ENCODE data around the gene SEC23A. TPM values are rescaled to one million over a fixed set of nuclear protein-coding genes. Genes with fewer than 3 reads are reported as not detected.

The SEC23A gene
- total and polyA plus RNA-seq, 11 donors = 14.1 to 116 (median 82.5) TPM

DNA sequence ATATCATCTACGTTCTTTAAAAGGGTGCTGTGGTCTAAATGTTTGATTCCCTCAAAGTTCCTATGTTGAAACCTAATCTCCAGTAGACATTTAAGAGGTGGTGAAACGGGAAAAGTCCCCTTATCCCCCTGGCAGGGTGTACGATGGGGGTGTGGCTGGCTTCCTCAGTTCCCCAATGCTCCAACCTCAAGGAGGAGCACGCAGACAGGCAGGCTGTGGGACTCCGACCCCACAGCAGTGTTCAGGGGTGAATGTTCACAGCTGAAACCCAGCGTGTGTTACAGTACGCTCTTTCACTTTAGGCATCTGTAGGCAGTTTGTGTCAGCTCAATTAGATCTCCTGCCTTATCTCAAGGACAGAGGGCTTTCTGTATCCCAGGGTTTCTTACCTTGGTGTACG is 73.2 kb downstream of the SEC23A start:
- ATAC-seq (peak in 1 of 4 donors; percentile 31), DNase-seq (no peak)
- intact Hi-C loops (cut with DNase I) = loop anchor here in 1 of 10 donors (5.0 kb wide), 1 partner anchor 317 kb away; no protein-coding TSS in a partner anchor
- no peak overlapping the region for H3K4me3 ChIP-seq
- H3K36me3 ChIP-seq = peaks cover 0 to 63% (median 45%) of the 10 kb centered on the region in 9 donors
- H3K9me3 ChIP-seq = no peaks in the 10 kb centered on the region
- TF ChIP-seq, protein P1, sequence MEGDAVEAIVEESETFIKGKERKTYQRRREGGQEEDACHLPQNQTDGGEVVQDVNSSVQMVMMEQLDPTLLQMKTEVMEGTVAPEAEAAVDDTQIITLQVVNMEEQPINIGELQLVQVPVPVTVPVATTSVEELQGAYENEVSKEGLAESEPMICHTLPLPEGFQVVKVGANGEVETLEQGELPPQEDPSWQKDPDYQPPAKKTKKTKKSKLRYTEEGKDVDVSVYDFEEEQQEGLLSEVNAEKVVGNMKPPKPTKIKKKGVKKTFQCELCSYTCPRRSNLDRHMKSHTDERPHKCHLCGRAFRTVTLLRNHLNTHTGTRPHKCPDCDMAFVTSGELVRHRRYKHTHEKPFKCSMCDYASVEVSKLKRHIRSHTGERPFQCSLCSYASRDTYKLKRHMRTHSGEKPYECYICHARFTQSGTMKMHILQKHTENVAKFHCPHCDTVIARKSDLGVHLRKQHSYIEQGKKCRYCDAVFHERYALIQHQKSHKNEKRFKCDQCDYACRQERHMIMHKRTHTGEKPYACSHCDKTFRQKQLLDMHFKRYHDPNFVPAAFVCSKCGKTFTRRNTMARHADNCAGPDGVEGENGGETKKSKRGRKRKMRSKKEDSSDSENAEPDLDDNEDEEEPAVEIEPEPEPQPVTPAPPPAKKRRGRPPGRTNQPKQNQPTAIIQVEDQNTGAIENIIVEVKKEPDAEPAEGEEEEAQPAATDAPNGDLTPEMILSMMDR (IDR thresholded peaks at IDR 0.05) = no peak
- TF ChIP-seq POLR2A (IDR thresholded peaks at IDR 0.05) = no peak
- H3K27me3 ChIP-seq = no peaks in the 10 kb centered on the region
- no peaks in the 10 kb centered on the region for H3K4me1 ChIP-seq
- 90 to 93% (median 91%) methylated on average over 8 of the region's 8 CpGs for WGBS, 4 donors
- no peak overlapping the region for H3K27ac ChIP-seq

DNA sequence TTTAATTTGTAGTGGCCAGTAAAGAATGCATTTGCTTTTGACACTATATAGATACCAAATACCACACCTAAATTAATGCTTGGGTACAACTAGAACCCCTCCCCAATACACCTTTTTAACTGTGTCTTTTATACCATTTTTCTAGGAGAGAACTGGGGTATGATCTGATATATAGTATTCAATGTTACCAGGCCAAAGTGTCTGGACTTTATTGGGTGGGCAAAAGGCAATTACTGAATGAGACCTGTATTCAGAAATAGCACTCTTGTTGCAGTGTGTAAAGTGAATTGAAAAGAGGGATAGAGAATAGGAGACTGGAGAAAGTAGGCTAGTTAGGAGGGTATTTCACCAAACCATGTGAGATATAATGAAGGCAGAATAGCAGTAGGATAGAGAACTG is 74.4 kb downstream of the SEC23A start:
- no peaks in the 10 kb centered on the region for H3K27me3 ChIP-seq
- TF ChIP-seq, protein P1 (IDR thresholded peaks at IDR 0.05) = no peak
- H3K36me3 ChIP-seq = peaks cover 0 to 51% (median 35%) of the 10 kb centered on the region in 9 donors
- H3K27ac ChIP-seq = no peak overlapping the region
- H3K4me3 ChIP-seq = no peak overlapping the region
- DNase-seq (no peak), ATAC-seq (no peak)
- intact Hi-C loops (cut with DNase I) = loop anchor here in 1 of 10 donors (5.0 kb wide), 1 partner anchor 316 kb away; no protein-coding TSS in a partner anchor
- no peaks in the 10 kb centered on the region for H3K4me1 ChIP-seq
- no peaks in the 10 kb centered on the region for H3K9me3 ChIP-seq

DNA sequence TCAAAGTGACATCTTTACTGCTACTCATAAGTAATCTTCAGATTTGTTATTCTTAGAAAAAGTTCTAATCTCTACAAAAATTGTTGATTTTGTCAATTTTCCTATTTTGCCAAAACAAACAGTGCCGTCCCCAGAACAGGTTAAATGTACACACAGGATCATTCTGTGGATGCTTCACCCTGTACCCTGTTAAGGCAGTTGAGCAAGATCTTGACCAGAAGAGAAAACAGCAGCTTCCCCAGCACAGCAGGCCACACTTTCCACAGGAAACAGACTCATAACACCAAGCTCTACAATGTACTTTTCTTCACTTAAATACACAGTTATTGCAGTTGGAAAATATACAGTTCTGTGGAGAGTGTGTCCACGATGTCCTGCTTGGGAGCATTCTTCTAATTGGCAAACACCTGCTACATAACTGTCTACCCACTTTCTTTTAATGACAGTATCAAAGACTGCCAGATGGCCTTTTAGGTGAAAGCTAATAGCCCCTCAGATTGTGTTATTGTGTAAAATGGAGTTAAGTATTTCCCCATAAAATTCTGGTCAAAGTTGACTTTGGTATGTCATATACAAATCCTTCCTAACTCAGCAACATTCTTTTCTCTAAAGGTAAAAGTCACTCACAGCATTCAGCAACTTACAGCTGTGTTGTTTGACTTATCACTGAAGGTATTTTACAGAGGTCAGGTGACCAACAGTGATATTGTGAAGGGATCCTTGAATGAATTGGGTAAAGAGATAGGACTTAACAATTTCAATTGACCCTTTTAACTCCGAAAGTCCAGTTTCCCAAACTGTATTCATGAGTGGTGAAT is 77.0 kb downstream of the SEC23A start:
- no peaks in the 10 kb centered on the region for H3K9me3 ChIP-seq
- TF ChIP-seq, protein P1 (IDR thresholded peaks at IDR 0.05) = no peak
- no peak for TF ChIP-seq POLR2A (IDR thresholded peaks at IDR 0.05)
- 70 to 81% (median 76%) methylated on average over 3 of the region's 3 CpGs for WGBS, 4 donors

DNA sequence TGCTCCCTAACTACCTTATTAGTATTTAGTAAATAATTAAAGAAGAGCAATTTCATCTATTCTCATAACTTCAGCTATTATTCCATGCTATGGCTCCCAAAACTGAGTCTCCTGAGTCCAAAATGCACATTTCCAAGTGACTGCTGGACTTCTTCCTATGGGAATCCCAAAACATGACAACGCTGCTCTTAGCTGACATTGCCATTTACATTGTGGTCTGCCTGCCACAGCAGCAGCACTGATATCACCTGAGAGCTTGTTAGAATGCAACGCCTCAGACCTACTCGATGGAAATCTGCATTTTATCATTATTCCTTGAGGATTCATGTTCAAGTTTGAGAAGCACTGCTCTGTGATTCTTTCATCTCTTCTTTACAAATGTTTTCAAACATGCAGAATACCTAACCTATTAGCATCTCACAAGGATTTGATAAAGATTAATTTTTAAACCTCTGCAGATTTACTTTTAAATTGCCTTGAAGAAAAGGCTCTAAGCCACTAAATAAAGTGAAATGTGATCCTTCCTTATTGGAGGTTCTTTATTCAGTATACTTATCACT is 77.7 kb downstream of the SEC23A start:
- peaks cover 0 to 18% (median 3%) of the 10 kb centered on the region in 9 donors for H3K36me3 ChIP-seq
- H3K27ac ChIP-seq = no peak overlapping the region
- ATAC-seq = no peak
- no peaks in the 10 kb centered on the region for H3K27me3 ChIP-seq
- whole genome bisulfite sequencing, 4 donors = 66 to 73% (median 70%) methylated on average over 3 of the region's 3 CpGs
- intact Hi-C loops (cut with DNase I) = loop anchor here in 1 of 10 donors (5.0 kb wide), 1 partner anchor 313 kb away; no protein-coding TSS in a partner anchor
- TF ChIP-seq, protein P1 (IDR thresholded peaks at IDR 0.05) = no peak
- no peak for TF ChIP-seq POLR2A (IDR thresholded peaks at IDR 0.05)
- no peak overlapping the region for H3K4me3 ChIP-seq
- H3K9me3 ChIP-seq = no peaks in the 10 kb centered on the region
- DNase-seq = no peak
- H3K4me1 ChIP-seq = no peaks in the 10 kb centered on the region

More for the DNA sequence above, 77.0 kb downstream of the SEC23A start:
- Histone ChIP-seq H3K27ac (no peak overlapping the region), H3K4me3 (no peak overlapping the region), H3K27me3 (no peaks in the 10 kb centered on the region), H3K36me3 (peaks cover 0 to 25% (median 9%) of the 10 kb centered on the region in 9 donors), H3K4me1 (no peaks in the 10 kb centered on the region)
- intact Hi-C loops (cut with DNase I) = loop anchor here in 1 of 10 donors (5.0 kb wide), 1 partner anchor 314 kb away; no protein-coding TSS in a partner anchor
- ATAC-seq (no peak), DNase-seq (no peak)

Measured in heart left ventricle (tissue), 16 donors.